Measurements from ENCODE around the gene VPS35L.

The VPS35L gene

GRCh38 chr16:19595043-19595767, 39.7 kb downstream of the VPS35L start:
- no peak for DNase-seq

GRCh38 chr16:19598805-19599510, 43.5 kb downstream of the VPS35L start:
- no peak for DNase-seq

GRCh38 chr16:19599968-19600716, 44.6 kb downstream of the VPS35L start:
- no peak for DNase-seq

- peak in 31 of 58 donors; percentile 4 to 66 (median 27) for DNase-seq
These were observed 45.8 kb downstream of the VPS35L start for GRCh38 chr16:19601083-19601976.

GRCh38 chr16:19604911-19605310, 49.4 kb downstream of the VPS35L start:
- DNase-seq, result no peak

- DNase-seq, result no peak
These were observed 50.2 kb downstream of the VPS35L start for GRCh38 chr16:19605701-19606100.

- DNase-seq, result no peak
These were observed 52.2 kb downstream of the VPS35L start for GRCh38 chr16:19607616-19608280.

- DNase-seq, result no peak
These were observed 53.9 kb downstream of the VPS35L start for GRCh38 chr16:19609359-19609758.

GRCh38 chr16:19610200-19610599, 54.7 kb downstream of the VPS35L start:
- no peak for DNase-seq

GRCh38 chr16:19613834-19614233, 58.3 kb downstream of the VPS35L start:
- DNase-seq, result no peak

- peak in 5 of 58 donors; percentile 4 to 19 (median 6) for DNase-seq
These were observed 60.7 kb downstream of the VPS35L start for GRCh38 chr16:19616241-19616640.

GRCh38 chr16:19618876-19619275, 63.4 kb downstream of the VPS35L start:
- DNase-seq, result no peak

- DNase-seq, result no peak
These were observed 65.9 kb downstream of the VPS35L start for GRCh38 chr16:19621445-19621844.

- DNase-seq, result no peak
These were observed 69.5 kb downstream of the VPS35L start for GRCh38 chr16:19625039-19625438.

GRCh38 chr16:19636436-19637267, 81.1 kb downstream of the VPS35L start:
- no peak for DNase-seq

- DNase-seq, result no peak
These were observed 84.5 kb downstream of the VPS35L start for GRCh38 chr16:19639986-19640421.

- no peak for DNase-seq
These were observed 87.0 kb downstream of the VPS35L start for GRCh38 chr16:19642501-19642900.

- no peak for DNase-seq
These were observed 89.4 kb downstream of the VPS35L start for GRCh38 chr16:19644877-19645276.

- DNase-seq, result peak in 1 of 58 donors; percentile 7
These were observed 90.1 kb downstream of the VPS35L start for GRCh38 chr16:19645557-19645981.

Data from anterior cingulate cortex (tissue), 58 donors.